ENCODE measurements around the gene URGCP. TPM values are rescaled to one million over a fixed set of nuclear protein-coding genes. Genes with fewer than 3 reads are reported as not detected.

Gene URGCP
- total and polyA plus RNA-seq, 2 experiments from 2014 or later: 7.2 to 13.2 TPM

DNA sequence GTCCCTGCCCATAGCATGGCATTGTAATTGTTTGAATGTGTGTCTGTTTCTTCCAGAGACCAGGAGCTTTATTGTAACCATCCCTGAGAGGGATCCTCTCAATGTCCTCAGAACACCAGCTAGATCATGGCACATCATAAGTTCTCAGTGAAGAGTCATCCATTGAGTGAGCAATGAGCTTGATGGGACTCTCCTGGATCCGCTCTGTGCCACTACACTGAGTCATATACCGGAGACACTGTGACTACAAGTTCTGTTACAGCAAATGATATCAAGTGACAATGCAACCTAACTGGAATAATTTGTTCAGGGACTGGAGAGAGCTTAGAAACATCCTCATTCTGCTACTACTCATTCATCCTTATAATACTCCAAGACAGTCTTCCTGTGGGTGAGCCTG lies 62.1 kb downstream of the URGCP start:
- no peak overlapping the region for H3K4me2 ChIP-seq
- no peaks in the 10 kb centered on the region for H3K79me2 ChIP-seq (replicated peaks; ENCODE audit: insufficient read depth)
- ATAC-seq (no peak), DNase-seq (ENCODE audit: low spot score) (no peak)
- H3K4me1 Mint-ChIP-seq: peaks cover 4% of the 10 kb centered on the region; the same call in 2 of the 3 replicates
- H3K9me2 ChIP-seq (ENCODE audit: insufficient read depth): no peaks in the 10 kb centered on the region
- H2AFZ ChIP-seq: no peak overlapping the region
- no peaks in the 10 kb centered on the region for H3F3A ChIP-seq (replicated peaks; ENCODE audit: low read depth)
- H3K36me3 Mint-ChIP-seq (ENCODE audit: low read depth): no peaks in the 10 kb centered on the region
- peaks cover 4% of the 10 kb centered on the region; the same call in 1 of the 2 replicates for H3K4me1 ChIP-seq (ENCODE audit: insufficient read depth)
- no peaks in the 10 kb centered on the region for H4K20me1 ChIP-seq (replicated peaks; ENCODE audit: insufficient read depth)
- no peaks in the 10 kb centered on the region for H3K27me3 Mint-ChIP-seq (ENCODE audit: insufficient read depth, low read depth, poor library complexity)
- H3K27ac ChIP-seq (ENCODE audit: low read depth): no peak overlapping the region
- H3K27ac Mint-ChIP-seq: no peak overlapping the region
- TF ChIP-seq EZH2 (IDR thresholded peaks at IDR 0.05; ENCODE audit: low read depth, unreplicated experiment): no peak
- TF ChIP-seq EZH2phosphoT487 (IDR thresholded peaks at IDR 0.05; ENCODE audit: unreplicated experiment): no peak
- TF ChIP-seq, protein P1, sequence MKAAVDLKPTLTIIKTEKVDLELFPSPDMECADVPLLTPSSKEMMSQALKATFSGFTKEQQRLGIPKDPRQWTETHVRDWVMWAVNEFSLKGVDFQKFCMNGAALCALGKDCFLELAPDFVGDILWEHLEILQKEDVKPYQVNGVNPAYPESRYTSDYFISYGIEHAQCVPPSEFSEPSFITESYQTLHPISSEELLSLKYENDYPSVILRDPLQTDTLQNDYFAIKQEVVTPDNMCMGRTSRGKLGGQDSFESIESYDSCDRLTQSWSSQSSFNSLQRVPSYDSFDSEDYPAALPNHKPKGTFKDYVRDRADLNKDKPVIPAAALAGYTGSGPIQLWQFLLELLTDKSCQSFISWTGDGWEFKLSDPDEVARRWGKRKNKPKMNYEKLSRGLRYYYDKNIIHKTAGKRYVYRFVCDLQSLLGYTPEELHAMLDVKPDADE (IDR thresholded peaks at IDR 0.05): no peak
- TF ChIP-seq JUNB (IDR thresholded peaks at IDR 0.05; ENCODE audit: unreplicated experiment): no peak
- no peaks in the 10 kb centered on the region for H3K9me3 Mint-ChIP-seq
- no peak overlapping the region for H3K4me3 Mint-ChIP-seq
- no peaks in the 10 kb centered on the region for H3K27me3 ChIP-seq (ENCODE audit: insufficient read depth)
- H3K36me3 ChIP-seq (ENCODE audit: insufficient read depth): no peaks in the 10 kb centered on the region
- no peak overlapping the region for H3K4me3 ChIP-seq

DNA sequence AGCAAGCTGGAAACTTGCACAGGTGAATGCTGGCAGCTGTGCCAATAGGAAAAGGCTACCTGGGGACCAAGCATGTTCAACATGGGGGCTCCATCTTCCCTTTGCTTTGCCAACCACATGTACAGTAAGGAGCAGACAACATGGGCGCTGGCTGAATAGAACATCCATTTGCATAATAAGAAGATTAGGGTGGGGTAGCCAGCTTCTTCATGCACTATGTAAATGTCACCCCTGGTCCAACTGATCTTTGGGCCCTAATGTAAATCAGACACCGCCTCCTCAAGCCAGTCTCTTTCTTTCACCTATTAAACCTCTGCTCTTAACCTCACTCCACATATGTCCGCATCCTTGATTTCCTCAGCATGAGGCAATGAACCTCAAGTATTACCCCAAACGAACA lies 63.1 kb downstream of the URGCP start:
- no peaks in the 10 kb centered on the region for H3K4me1 ChIP-seq (ENCODE audit: insufficient read depth)
- no peak overlapping the region for H2AFZ ChIP-seq
- H3K79me2 ChIP-seq (replicated peaks; ENCODE audit: insufficient read depth): no peaks in the 10 kb centered on the region
- ATAC-seq (no peak), DNase-seq (ENCODE audit: low spot score) (no peak)
- H3K9me2 ChIP-seq (ENCODE audit: insufficient read depth): no peaks in the 10 kb centered on the region
- H3K27ac ChIP-seq (ENCODE audit: low read depth): no peak overlapping the region
- H3F3A ChIP-seq (replicated peaks; ENCODE audit: low read depth): no peaks in the 10 kb centered on the region
- Mint-ChIP-seq H3K36me3 (ENCODE audit: low read depth) (no peaks in the 10 kb centered on the region), H3K27me3 (ENCODE audit: insufficient read depth, low read depth, poor library complexity) (no peaks in the 10 kb centered on the region), H3K27ac (no peak overlapping the region), H3K9me3 (no peaks in the 10 kb centered on the region), H3K4me1 (peaks cover 4% of the 10 kb centered on the region; the same call in 2 of the 3 replicates), H3K4me3 (no peak overlapping the region)
- H3K27me3 ChIP-seq (ENCODE audit: insufficient read depth): no peaks in the 10 kb centered on the region
- H3K4me2 ChIP-seq: no peak overlapping the region
- H3K4me3 ChIP-seq: no peak overlapping the region
- H3K36me3 ChIP-seq (ENCODE audit: insufficient read depth): no peaks in the 10 kb centered on the region
- no peaks in the 10 kb centered on the region for H4K20me1 ChIP-seq (replicated peaks; ENCODE audit: insufficient read depth)
- no peak for TF ChIP-seq ZNF114 (CRISPR knock-in tag; IDR thresholded peaks at IDR 0.05)
- TF ChIP-seq, protein P2, sequence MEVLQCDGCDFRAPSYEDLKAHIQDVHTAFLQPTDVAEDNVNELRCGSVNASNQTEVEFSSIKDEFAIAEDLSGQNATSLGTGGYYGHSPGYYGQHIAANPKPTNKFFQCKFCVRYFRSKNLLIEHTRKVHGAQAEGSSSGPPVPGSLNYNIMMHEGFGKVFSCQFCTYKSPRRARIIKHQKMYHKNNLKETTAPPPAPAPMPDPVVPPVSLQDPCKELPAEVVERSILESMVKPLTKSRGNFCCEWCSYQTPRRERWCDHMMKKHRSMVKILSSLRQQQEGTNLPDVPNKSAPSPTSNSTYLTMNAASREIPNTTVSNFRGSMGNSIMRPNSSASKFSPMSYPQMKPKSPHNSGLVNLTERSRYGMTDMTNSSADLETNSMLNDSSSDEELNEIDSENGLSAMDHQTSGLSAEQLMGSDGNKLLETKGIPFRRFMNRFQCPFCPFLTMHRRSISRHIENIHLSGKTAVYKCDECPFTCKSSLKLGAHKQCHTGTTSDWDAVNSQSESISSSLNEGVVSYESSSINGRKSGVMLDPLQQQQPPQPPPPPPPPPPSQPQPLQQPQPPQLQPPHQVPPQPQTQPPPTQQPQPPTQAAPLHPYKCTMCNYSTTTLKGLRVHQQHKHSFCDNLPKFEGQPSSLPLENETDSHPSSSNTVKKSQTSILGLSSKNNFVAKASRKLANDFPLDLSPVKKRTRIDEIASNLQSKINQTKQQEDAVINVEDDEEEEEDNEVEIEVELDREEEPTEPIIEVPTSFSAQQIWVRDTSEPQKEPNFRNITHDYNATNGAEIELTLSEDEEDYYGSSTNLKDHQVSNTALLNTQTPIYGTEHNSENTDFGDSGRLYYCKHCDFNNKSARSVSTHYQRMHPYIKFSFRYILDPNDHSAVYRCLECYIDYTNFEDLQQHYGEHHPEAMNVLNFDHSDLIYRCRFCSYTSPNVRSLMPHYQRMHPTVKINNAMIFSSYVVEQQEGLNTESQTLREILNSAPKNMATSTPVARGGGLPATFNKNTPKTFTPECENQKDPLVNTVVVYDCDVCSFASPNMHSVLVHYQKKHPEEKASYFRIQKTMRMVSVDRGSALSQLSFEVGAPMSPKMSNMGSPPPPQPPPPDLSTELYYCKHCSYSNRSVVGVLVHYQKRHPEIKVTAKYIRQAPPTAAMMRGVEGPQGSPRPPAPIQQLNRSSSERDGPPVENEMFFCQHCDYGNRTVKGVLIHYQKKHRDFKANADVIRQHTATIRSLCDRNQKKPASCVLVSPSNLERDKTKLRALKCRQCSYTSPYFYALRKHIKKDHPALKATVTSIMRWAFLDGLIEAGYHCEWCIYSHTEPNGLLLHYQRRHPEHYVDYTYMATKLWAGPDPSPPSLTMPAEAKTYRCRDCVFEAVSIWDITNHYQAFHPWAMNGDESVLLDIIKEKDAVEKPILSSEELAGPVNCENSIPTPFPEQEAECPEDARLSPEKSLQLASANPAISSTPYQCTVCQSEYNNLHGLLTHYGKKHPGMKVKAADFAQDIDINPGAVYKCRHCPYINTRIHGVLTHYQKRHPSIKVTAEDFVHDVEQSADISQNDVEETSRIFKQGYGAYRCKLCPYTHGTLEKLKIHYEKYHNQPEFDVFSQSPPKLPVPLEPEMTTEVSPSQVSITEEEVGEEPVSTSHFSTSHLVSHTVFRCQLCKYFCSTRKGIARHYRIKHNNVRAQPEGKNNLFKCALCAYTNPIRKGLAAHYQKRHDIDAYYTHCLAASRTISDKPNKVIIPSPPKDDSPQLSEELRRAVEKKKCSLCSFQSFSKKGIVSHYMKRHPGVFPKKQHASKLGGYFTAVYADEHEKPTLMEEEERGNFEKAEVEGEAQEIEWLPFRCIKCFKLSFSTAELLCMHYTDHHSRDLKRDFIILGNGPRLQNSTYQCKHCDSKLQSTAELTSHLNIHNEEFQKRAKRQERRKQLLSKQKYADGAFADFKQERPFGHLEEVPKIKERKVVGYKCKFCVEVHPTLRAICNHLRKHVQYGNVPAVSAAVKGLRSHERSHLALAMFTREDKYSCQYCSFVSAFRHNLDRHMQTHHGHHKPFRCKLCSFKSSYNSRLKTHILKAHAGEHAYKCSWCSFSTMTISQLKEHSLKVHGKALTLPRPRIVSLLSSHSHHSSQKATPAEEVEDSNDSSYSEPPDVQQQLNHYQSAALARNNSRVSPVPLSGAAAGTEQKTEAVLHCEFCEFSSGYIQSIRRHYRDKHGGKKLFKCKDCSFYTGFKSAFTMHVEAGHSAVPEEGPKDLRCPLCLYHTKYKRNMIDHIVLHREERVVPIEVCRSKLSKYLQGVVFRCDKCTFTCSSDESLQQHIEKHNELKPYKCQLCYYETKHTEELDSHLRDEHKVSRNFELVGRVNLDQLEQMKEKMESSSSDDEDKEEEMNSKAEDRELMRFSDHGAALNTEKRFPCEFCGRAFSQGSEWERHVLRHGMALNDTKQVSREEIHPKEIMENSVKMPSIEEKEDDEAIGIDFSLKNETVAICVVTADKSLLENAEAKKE (CRISPR knock-in tag; IDR thresholded peaks at IDR 0.05): no peak
- no peak for TF ChIP-seq EZH2phosphoT487 (IDR thresholded peaks at IDR 0.05; ENCODE audit: unreplicated experiment)
- TF ChIP-seq EZH2 (IDR thresholded peaks at IDR 0.05; ENCODE audit: low read depth, unreplicated experiment): no peak
- TF ChIP-seq, protein P3, sequence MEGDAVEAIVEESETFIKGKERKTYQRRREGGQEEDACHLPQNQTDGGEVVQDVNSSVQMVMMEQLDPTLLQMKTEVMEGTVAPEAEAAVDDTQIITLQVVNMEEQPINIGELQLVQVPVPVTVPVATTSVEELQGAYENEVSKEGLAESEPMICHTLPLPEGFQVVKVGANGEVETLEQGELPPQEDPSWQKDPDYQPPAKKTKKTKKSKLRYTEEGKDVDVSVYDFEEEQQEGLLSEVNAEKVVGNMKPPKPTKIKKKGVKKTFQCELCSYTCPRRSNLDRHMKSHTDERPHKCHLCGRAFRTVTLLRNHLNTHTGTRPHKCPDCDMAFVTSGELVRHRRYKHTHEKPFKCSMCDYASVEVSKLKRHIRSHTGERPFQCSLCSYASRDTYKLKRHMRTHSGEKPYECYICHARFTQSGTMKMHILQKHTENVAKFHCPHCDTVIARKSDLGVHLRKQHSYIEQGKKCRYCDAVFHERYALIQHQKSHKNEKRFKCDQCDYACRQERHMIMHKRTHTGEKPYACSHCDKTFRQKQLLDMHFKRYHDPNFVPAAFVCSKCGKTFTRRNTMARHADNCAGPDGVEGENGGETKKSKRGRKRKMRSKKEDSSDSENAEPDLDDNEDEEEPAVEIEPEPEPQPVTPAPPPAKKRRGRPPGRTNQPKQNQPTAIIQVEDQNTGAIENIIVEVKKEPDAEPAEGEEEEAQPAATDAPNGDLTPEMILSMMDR (conservative IDR thresholded peaks at IDR 0.05; ENCODE audit: low read depth in 2 of 2): no peak
- no peak for TF ChIP-seq NANOG (IDR thresholded peaks at IDR 0.05; ENCODE audit: borderline replicate concordance)
- no peak for TF ChIP-seq CREB1 (CRISPR knock-in tag; IDR thresholded peaks at IDR 0.05; ENCODE audit: low read depth)
- TF ChIP-seq JUNB (IDR thresholded peaks at IDR 0.05; ENCODE audit: unreplicated experiment): no peak
- no peak for TF ChIP-seq ZNF331 (CRISPR knock-in tag; IDR thresholded peaks at IDR 0.05; ENCODE audit: low read depth)
- TF ChIP-seq, protein P1 (IDR thresholded peaks at IDR 0.05): no peak
- TF ChIP-seq POLR2AphosphoS5 (IDR thresholded peaks at IDR 0.05; ENCODE audit: low read depth): no peak

Data from GM23338 (cell line).